DOHH2 (cell line): ENCODE measurements around the gene FALEC.
A peak's percentile ranks its signal among the peaks of the same experiment; 100 is the strongest.

Source experiments
- H3F3A ChIP-seq: fragments of 200-600 bp; sonication (generic), shearing (Covaris generic); 2 replicates; pipeline ENCODE4 v1.6.0; 2016; ENCODE audit warnings: antibody characterized with exemption, mild to moderate bottlenecking; ENCODE audit not compliant: control insufficient read depth, insufficient read depth
- H3K27ac ChIP-seq: fragments of 200-600 bp; sonication (generic); 2 replicates; pipeline ENCODE4 v1.5.1; 2014; ENCODE audit warnings: low read depth, mild to moderate bottlenecking, low read length, moderate library complexity
- H3K27me3 ChIP-seq: fragments of 200-600 bp; sonication (generic); 2 replicates; pipeline ENCODE4 v1.6.1; 2014; ENCODE audit warnings: mild to moderate bottlenecking, low read length, mixed read lengths; ENCODE audit not compliant: control insufficient read depth
- H3K36me3 ChIP-seq: fragments of 200-600 bp; sonication (generic); 2 replicates; pipeline ENCODE4 v1.6.1; 2014; ENCODE audit warnings: mild to moderate bottlenecking, low read length, moderate library complexity, mixed read lengths; ENCODE audit not compliant: control insufficient read depth
- H3K4me1 ChIP-seq: fragments of 200-600 bp; sonication (generic); 2 replicates; pipeline ENCODE4 v1.6.1; 2014; ENCODE audit warnings: mild to moderate bottlenecking, low read length, mixed read lengths; ENCODE audit not compliant: control insufficient read depth
- H3K4me2 ChIP-seq: fragments of 200-600 bp; sonication (generic); 2 replicates; pipeline ENCODE4 v1.6.0; 2014; ENCODE audit warnings: mild to moderate bottlenecking, low read length, moderate library complexity
- H3K4me3 ChIP-seq: fragments of 200-600 bp; sonication (generic); 2 replicates; pipeline ENCODE4 v1.5.1; 2014; ENCODE audit warnings: mild to moderate bottlenecking, low read length, mixed read lengths
- H3K79me2 ChIP-seq: fragments of 200-600 bp; sonication (generic); 2 replicates; pipeline ENCODE4 v1.6.1; 2014; ENCODE audit warnings: mild to moderate bottlenecking, low read length, mixed read lengths; ENCODE audit not compliant: control insufficient read depth
- H3K9me2 ChIP-seq: fragments of 200-600 bp; sonication (generic); replicated peaks from 2 replicates; pipeline ENCODE4 v1.6.1; 2014; ENCODE audit warnings: mild to moderate bottlenecking, low read length, mixed read lengths; ENCODE audit not compliant: control insufficient read depth
- H3K9me3 ChIP-seq: fragments of 200-600 bp; sonication (generic); 2 replicates; pipeline ENCODE4 v1.6.1; 2014; ENCODE audit warnings: antibody characterized with exemption, low read length, mixed read lengths; ENCODE audit not compliant: control insufficient read depth, insufficient read depth
- H4K20me1 ChIP-seq: fragments of 200-600 bp; sonication (generic); 2 replicates; pipeline ENCODE4 v1.6.0; 2014; ENCODE audit warnings: low read depth, mild to moderate bottlenecking, antibody characterized with exemption, low read length, moderate library complexity; ENCODE audit not compliant: control insufficient read depth, insufficient read depth
- CTCF ChIP-seq: fragments of 200-600 bp; sonication (generic); IDR thresholded peaks from one replicate; pipeline ENCODE4 v1.5.1; 2014; ENCODE audit warnings: antibody characterized with exemption, mild to moderate bottlenecking, low read depth, low read length; ENCODE audit not compliant: poor library complexity, severe bottlenecking
- EZH2phosphoT487 ChIP-seq: fragments of 200-600 bp; sonication (generic); IDR thresholded peaks from 2 replicates; pipeline ENCODE4 v1.6.1; 2017; ENCODE audit warnings: borderline replicate concordance, mild to moderate bottlenecking, antibody characterized with exemption, low read length, moderate library complexity, mixed read lengths

Gene FALEC

DNA sequence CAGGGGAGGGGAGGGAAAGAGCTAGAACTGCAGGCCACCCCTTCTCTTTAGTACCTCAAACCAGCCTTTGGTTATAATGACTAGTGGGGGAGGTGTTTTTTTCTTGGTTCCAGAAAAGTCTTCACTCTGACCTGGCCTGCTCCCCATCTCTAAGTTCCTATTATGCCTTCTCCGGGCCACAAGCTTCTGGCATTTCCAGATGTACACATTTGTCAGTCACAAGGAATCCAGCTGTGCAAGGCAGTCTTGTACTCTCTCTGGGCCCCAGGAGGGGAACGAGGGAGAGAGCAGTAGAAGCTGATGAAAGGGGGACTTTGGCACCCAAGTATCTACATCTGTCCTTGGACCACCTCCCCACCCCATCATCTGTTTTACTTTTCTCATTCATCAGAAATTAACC lies 2.7 kb upstream of the FALEC start:
- no peaks in the 10 kb centered on the region for H3K9me2 ChIP-seq
- H3K27ac ChIP-seq, result no peak overlapping the region
- no peaks in the 10 kb centered on the region for H3K27me3 ChIP-seq
- H3K36me3 ChIP-seq, result peaks cover 4% of the 10 kb centered on the region
- no peaks in the 10 kb centered on the region for H3K9me3 ChIP-seq
- no peak for TF ChIP-seq EZH2phosphoT487
- TF ChIP-seq CTCF, result no peak
- H3K4me2 ChIP-seq, result no peak overlapping the region
- peaks cover 9% of the 10 kb centered on the region; the same call in 1 of the 2 replicates for H3F3A ChIP-seq
- no peaks in the 10 kb centered on the region for H3K79me2 ChIP-seq
- H3K4me1 ChIP-seq, result peaks cover 50% of the 10 kb centered on the region
- H4K20me1 ChIP-seq, result no peaks in the 10 kb centered on the region
- no peak overlapping the region for H3K4me3 ChIP-seq

DNA sequence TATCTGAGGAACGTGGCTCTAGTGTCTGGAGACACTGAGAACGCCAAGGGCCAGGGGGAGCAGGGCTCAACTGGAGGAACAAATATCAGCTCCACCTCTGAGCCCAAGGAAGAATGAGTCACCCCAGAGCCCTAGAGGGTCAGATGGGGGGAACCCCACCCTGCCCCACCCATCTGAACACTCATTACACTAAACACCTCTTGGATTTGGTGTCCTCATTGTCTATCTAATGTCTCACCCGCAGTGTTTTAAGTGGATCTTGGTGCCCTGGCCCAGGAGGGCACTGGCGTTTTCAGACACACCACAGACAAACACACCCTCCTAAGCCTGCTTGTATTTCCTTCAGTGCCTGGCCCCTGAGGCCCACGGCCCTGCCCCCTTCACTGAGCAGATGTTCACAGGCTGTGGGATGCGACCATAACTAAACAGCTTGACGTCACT lies 2.2 kb upstream of the FALEC start:
- TF ChIP-seq EZH2phosphoT487 (no peak), CTCF (no peak)
- Histone ChIP-seq H3K4me3 (no peak overlapping the region), H3K4me2 (no peak overlapping the region), H3K4me1 (peaks cover 50% of the 10 kb centered on the region), H3F3A (peaks cover 12% of the 10 kb centered on the region; the same call in 1 of the 2 replicates), H3K27me3 (no peaks in the 10 kb centered on the region), H3K27ac (no peak overlapping the region), H4K20me1 (no peaks in the 10 kb centered on the region), H3K9me3 (no peaks in the 10 kb centered on the region), H3K79me2 (no peaks in the 10 kb centered on the region), H3K36me3 (no peaks in the 10 kb centered on the region; the same call in 1 of the 2 replicates), H3K9me2 (no peaks in the 10 kb centered on the region)

DNA sequence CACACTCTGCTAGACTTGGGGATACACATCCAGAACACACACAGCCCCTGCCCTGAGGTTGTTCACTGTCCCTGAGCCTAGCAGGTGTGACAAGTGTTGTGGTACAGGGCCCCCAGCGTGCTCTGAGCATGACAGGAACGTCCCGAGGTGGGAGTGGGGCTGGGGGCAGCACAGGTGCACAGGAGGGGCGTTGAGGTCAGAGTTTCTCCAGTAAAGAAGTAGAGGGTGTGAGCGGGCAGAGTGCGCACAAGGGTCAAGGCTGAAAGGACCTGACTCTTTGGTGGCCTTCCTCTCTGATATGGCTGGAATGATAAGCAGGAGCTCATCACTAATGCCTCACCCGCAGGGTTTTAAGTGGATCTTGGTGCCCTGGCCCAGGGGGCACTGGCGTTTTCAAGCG lies 1.3 kb upstream of the FALEC start:
- Histone ChIP-seq H3K9me3 (no peaks in the 10 kb centered on the region), H3K9me2 (no peaks in the 10 kb centered on the region), H3K27ac (no peak overlapping the region), H3K4me1 (peaks cover 50% of the 10 kb centered on the region), H3K36me3 (no peaks in the 10 kb centered on the region), H3K4me2 (peak overlapping the region; percentile 78), H4K20me1 (no peaks in the 10 kb centered on the region), H3K4me3 (0 out of 2 replicates have a peak overlapping the region, but pooled peaks have one; percentile 91), H3K79me2 (no peaks in the 10 kb centered on the region), H3K27me3 (no peaks in the 10 kb centered on the region), H3F3A (peaks cover 12% of the 10 kb centered on the region; the same call in 1 of the 2 replicates)
- TF ChIP-seq CTCF (no peak), EZH2phosphoT487 (no peak)

DNA sequence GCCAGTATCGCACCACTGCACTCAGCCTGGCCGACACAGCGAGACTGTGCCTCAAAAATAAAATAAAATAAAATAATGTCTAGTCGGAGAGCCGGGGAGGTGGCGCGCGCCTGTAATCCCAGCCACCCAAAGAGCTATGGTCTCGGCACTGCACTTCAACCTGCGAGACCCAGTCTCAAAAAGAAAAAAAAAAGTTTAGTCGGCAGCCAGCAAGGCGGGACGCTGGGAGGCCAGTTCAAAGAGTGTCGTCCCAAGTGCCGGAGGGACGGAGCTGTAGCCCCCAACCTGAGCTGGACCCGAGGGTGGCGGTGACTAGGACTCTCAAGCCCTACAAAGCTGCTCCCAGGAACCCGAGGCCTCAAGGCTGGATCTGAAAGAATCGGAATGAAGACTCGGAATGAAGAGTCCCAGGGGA lies 632 bp upstream of the FALEC start:
- TF ChIP-seq CTCF, result no peak
- no peak for TF ChIP-seq EZH2phosphoT487
- peak overlapping the region; percentile 91 for H3K4me3 ChIP-seq

More for the DNA sequence above, 632 bp upstream of the FALEC start:
- no peaks in the 10 kb centered on the region for H4K20me1 ChIP-seq
- H3K27ac ChIP-seq, result peak overlapping the region; percentile 21
- no peaks in the 10 kb centered on the region for H3K9me3 ChIP-seq
- no peaks in the 10 kb centered on the region for H3K36me3 ChIP-seq
- peak overlapping the region; percentile 78 for H3K4me2 ChIP-seq
- H3K27me3 ChIP-seq, result no peaks in the 10 kb centered on the region
- H3F3A ChIP-seq, result peaks cover 12% of the 10 kb centered on the region; the same call in 1 of the 2 replicates
- H3K9me2 ChIP-seq, result no peaks in the 10 kb centered on the region
- H3K79me2 ChIP-seq, result no peaks in the 10 kb centered on the region
- peaks cover 48% of the 10 kb centered on the region for H3K4me1 ChIP-seq
